ENCODE data around the gene NSF. TPM values are rescaled to one million over a fixed set of nuclear protein-coding genes. Genes with fewer than 3 reads are reported as not detected.
"Not testable (repeated sequence)": the region's sequence is repeated elsewhere in the genome, so short reads cannot be mapped to it uniquely, and the experiment has no call there.

The NSF gene
- total and polyA plus RNA-seq, 4 experiments from 2014 or later = 14.6 to 67.3 (median 43.9) TPM

- ChIA-PET POLR2A (ENCODE audit: partially characterized antibody) (no interaction called here), CTCF (ENCODE audit: partially characterized antibody) (no interaction called here)
- Mint-ChIP-seq H3K27me3 (peaks cover 22% of the 10 kb centered on the region in 2 donors), H3K4me3 (no peak overlapping the region), H3K36me3 (no peaks in the 10 kb centered on the region), H3K4me1 (peaks cover 0 to 1% (median 0%) of the 10 kb centered on the region in 4 donors), H3K27ac (no peak overlapping the region), H3K9me3 (peaks cover 0 to 7% (median 0%) of the 10 kb centered on the region in 8 donors)
- intact Hi-C loops (cut with micrococcal nuclease) = no loop called here
- Histone ChIP-seq H3K27me3 (ENCODE audit: insufficient read depth, low read length) (no peaks in the 10 kb centered on the region), H3K36me3 (ENCODE audit: insufficient read depth, low read length) (no peaks in the 10 kb centered on the region), H3K4me3 (ENCODE audit: low read length in 2 of 2) (no peak overlapping the region), H3K27ac (ENCODE audit: low read depth, low read length) (no peak overlapping the region), H3K9me3 (ENCODE audit: control insufficient read depth in 1 of 2, low read length in 2 of 2) (no peaks in the 10 kb centered on the region), H3K4me1 (ENCODE audit: insufficient read depth, low read length) (no peaks in the 10 kb centered on the region)
- no peak for DNase-seq
Observed at GRCh38 chr17:46788796-46789195, 198.3 kb downstream of the NSF start.

GRCh38 chr17:46789610-46790009, 199.1 kb downstream of the NSF start:
- ChIA-PET CTCF (ENCODE audit: partially characterized antibody) (no interaction called here), POLR2A (ENCODE audit: partially characterized antibody) (no interaction called here)
- Histone ChIP-seq H3K36me3 (ENCODE audit: insufficient read depth, low read length) (no peaks in the 10 kb centered on the region), H3K4me3 (ENCODE audit: low read length in 2 of 2) (no peak overlapping the region), H3K27me3 (ENCODE audit: insufficient read depth, low read length) (no peaks in the 10 kb centered on the region), H3K9me3 (ENCODE audit: control insufficient read depth in 1 of 2, low read length in 2 of 2) (no peaks in the 10 kb centered on the region), H3K27ac (ENCODE audit: low read depth, low read length) (no peak overlapping the region), H3K4me1 (ENCODE audit: insufficient read depth, low read length) (no peaks in the 10 kb centered on the region)
- intact Hi-C loops (cut with micrococcal nuclease) = no loop called here
- Mint-ChIP-seq H3K27me3 (peaks cover 18 to 24% of the 10 kb centered on the region in 2 donors), H3K9me3 (peaks cover 0 to 7% (median 0%) of the 10 kb centered on the region in 8 donors), H3K36me3 (no peaks in the 10 kb centered on the region), H3K4me3 (no peak overlapping the region), H3K27ac (no peak overlapping the region), H3K4me1 (peaks cover 0 to 1% (median 0%) of the 10 kb centered on the region in 4 donors)
- no peak for DNase-seq

- ChIA-PET POLR2A (ENCODE audit: partially characterized antibody) (no interaction called here), CTCF (ENCODE audit: partially characterized antibody) (no interaction called here)
- Mint-ChIP-seq H3K27me3 (peaks cover 18 to 22% of the 10 kb centered on the region in 2 donors), H3K9me3 (peaks cover 0 to 7% (median 0%) of the 10 kb centered on the region in 8 donors), H3K36me3 (no peaks in the 10 kb centered on the region), H3K4me1 (peaks cover 0 to 1% (median 0%) of the 10 kb centered on the region in 4 donors), H3K4me3 (no peak overlapping the region), H3K27ac (no peak overlapping the region)
- H3K4me1 ChIP-seq (ENCODE audit: insufficient read depth, low read length) = no peaks in the 10 kb centered on the region
- no peak for DNase-seq
- intact Hi-C loops (cut with micrococcal nuclease) = no loop called here
- no peak overlapping the region for H3K27ac ChIP-seq (ENCODE audit: low read depth, low read length)
- no peaks in the 10 kb centered on the region for H3K36me3 ChIP-seq (ENCODE audit: insufficient read depth, low read length)
- H3K27me3 ChIP-seq (ENCODE audit: insufficient read depth, low read length) = no peaks in the 10 kb centered on the region
- no peaks in the 10 kb centered on the region for H3K9me3 ChIP-seq (ENCODE audit: control insufficient read depth in 1 of 2, low read length in 2 of 2)
- H3K4me3 ChIP-seq (ENCODE audit: low read length in 2 of 2) = no peak overlapping the region
Observed at GRCh38 chr17:46790216-46790615, 199.7 kb downstream of the NSF start.

GRCh38 chr17:46791531-46791930, 201.1 kb downstream of the NSF start:
- Mint-ChIP-seq H3K4me3 (no peak overlapping the region), H3K36me3 (no peaks in the 10 kb centered on the region), H3K27ac (no peak overlapping the region), H3K9me3 (peaks cover 0 to 7% (median 0%) of the 10 kb centered on the region in 8 donors), H3K27me3 (peaks cover 19 to 26% of the 10 kb centered on the region in 2 donors), H3K4me1 (peaks cover 0 to 1% (median 0%) of the 10 kb centered on the region in 4 donors)
- no peak for DNase-seq
- Histone ChIP-seq H3K36me3 (ENCODE audit: insufficient read depth, low read length) (no peaks in the 10 kb centered on the region), H3K4me1 (ENCODE audit: insufficient read depth, low read length) (no peaks in the 10 kb centered on the region), H3K9me3 (ENCODE audit: control insufficient read depth in 1 of 2, low read length in 2 of 2) (no peaks in the 10 kb centered on the region), H3K27ac (ENCODE audit: low read depth, low read length) (no peak overlapping the region), H3K27me3 (ENCODE audit: insufficient read depth, low read length) (no peaks in the 10 kb centered on the region), H3K4me3 (ENCODE audit: low read length in 2 of 2) (no peak overlapping the region)
- POLR2A ChIA-PET (ENCODE audit: partially characterized antibody) = no interaction called here
- CTCF ChIA-PET (ENCODE audit: partially characterized antibody) = no interaction called here
- intact Hi-C loops (cut with micrococcal nuclease) = no loop called here

- Histone ChIP-seq H3K9me3 (ENCODE audit: control insufficient read depth in 1 of 2, low read length in 2 of 2) (no peaks in the 10 kb centered on the region), H3K27me3 (ENCODE audit: insufficient read depth, low read length) (no peaks in the 10 kb centered on the region), H3K36me3 (ENCODE audit: insufficient read depth, low read length) (no peaks in the 10 kb centered on the region), H3K4me3 (ENCODE audit: low read length in 2 of 2) (no peak overlapping the region), H3K4me1 (ENCODE audit: insufficient read depth, low read length) (no peaks in the 10 kb centered on the region), H3K27ac (ENCODE audit: low read depth, low read length) (no peak overlapping the region)
- Mint-ChIP-seq H3K4me3 (no peak overlapping the region), H3K36me3 (no peaks in the 10 kb centered on the region), H3K9me3 (peaks cover 0 to 7% (median 0%) of the 10 kb centered on the region in 8 donors), H3K4me1 (peaks cover 0 to 1% (median 0%) of the 10 kb centered on the region in 4 donors), H3K27ac (no peak overlapping the region), H3K27me3 (peaks cover 21 to 28% of the 10 kb centered on the region in 2 donors)
- CTCF ChIA-PET (ENCODE audit: partially characterized antibody) = no interaction called here
- POLR2A ChIA-PET (ENCODE audit: partially characterized antibody) = no interaction called here
- DNase-seq = no peak
- intact Hi-C loops (cut with micrococcal nuclease) = no loop called here
Observed at GRCh38 chr17:46792071-46792470, 201.6 kb downstream of the NSF start.

GRCh38 chr17:46793023-46793422, 202.6 kb downstream of the NSF start:
- H3K4me1 Mint-ChIP-seq; H3K4me3 Mint-ChIP-seq; DNase-seq; intact Hi-C loops (cut with micrococcal nuclease); H3K4me1 ChIP-seq (ENCODE audit: insufficient read depth, low read length); H3K9me3 Mint-ChIP-seq; H3K27ac Mint-ChIP-seq; H3K27me3 ChIP-seq (ENCODE audit: insufficient read depth, low read length); H3K27ac ChIP-seq (ENCODE audit: low read depth, low read length); H3K9me3 ChIP-seq (ENCODE audit: control insufficient read depth in 1 of 2, low read length in 2 of 2); H3K36me3 Mint-ChIP-seq; H3K4me3 ChIP-seq (ENCODE audit: low read length in 2 of 2); H3K36me3 ChIP-seq (ENCODE audit: insufficient read depth, low read length); POLR2A ChIA-PET (ENCODE audit: partially characterized antibody): not testable (repeated sequence)
- CTCF ChIA-PET (ENCODE audit: partially characterized antibody) = interaction anchor here (0.6 kb wide), 1 partner anchor 9 kb away, joined by 3 read pairs; no protein-coding TSS in a partner anchor
- H3K27me3 Mint-ChIP-seq = peaks cover 21 to 32% of the 10 kb centered on the region in 2 donors

GRCh38 chr17:46793541-46793940, 203.1 kb downstream of the NSF start:
- ChIA-PET POLR2A (ENCODE audit: partially characterized antibody) (no interaction called here), CTCF (ENCODE audit: partially characterized antibody) (no interaction called here)
- Mint-ChIP-seq H3K27me3 (peaks cover 21 to 29% of the 10 kb centered on the region in 2 donors), H3K36me3 (no peaks in the 10 kb centered on the region), H3K27ac (no peak overlapping the region), H3K4me1 (peaks cover 0 to 1% (median 0%) of the 10 kb centered on the region in 4 donors), H3K9me3 (peaks cover 0 to 7% (median 0%) of the 10 kb centered on the region in 8 donors), H3K4me3 (no peak overlapping the region)
- H3K27ac ChIP-seq (ENCODE audit: low read depth, low read length) = no peak overlapping the region
- intact Hi-C loops (cut with micrococcal nuclease) = no loop called here
- H3K36me3 ChIP-seq (ENCODE audit: insufficient read depth, low read length) = no peaks in the 10 kb centered on the region
- H3K4me1 ChIP-seq (ENCODE audit: insufficient read depth, low read length) = no peaks in the 10 kb centered on the region
- no peak for DNase-seq
- no peaks in the 10 kb centered on the region for H3K9me3 ChIP-seq (ENCODE audit: control insufficient read depth in 1 of 2, low read length in 2 of 2)
- H3K27me3 ChIP-seq (ENCODE audit: insufficient read depth, low read length) = no peaks in the 10 kb centered on the region
- H3K4me3 ChIP-seq (ENCODE audit: low read length in 2 of 2) = no peak overlapping the region

- no peaks in the 10 kb centered on the region for H3K36me3 Mint-ChIP-seq
- DNase-seq = no peak
- ChIA-PET CTCF (ENCODE audit: partially characterized antibody) (no interaction called here), POLR2A (ENCODE audit: partially characterized antibody) (no interaction called here)
- peaks cover 0 to 7% (median 0%) of the 10 kb centered on the region in 8 donors for H3K9me3 Mint-ChIP-seq
- no peak overlapping the region for H3K27ac ChIP-seq (ENCODE audit: low read depth, low read length)
- H3K9me3 ChIP-seq (ENCODE audit: control insufficient read depth in 1 of 2, low read length in 2 of 2) = no peaks in the 10 kb centered on the region
- H3K4me1 ChIP-seq (ENCODE audit: insufficient read depth, low read length) = no peaks in the 10 kb centered on the region
- no peak overlapping the region for H3K4me3 ChIP-seq (ENCODE audit: low read length in 2 of 2)
- no peak overlapping the region for H3K27ac Mint-ChIP-seq
- peaks cover 0 to 1% (median 0%) of the 10 kb centered on the region in 4 donors for H3K4me1 Mint-ChIP-seq
- intact Hi-C loops (cut with micrococcal nuclease) = no loop called here
- no peaks in the 10 kb centered on the region for H3K27me3 ChIP-seq (ENCODE audit: insufficient read depth, low read length)
- H3K27me3 Mint-ChIP-seq = peaks cover 21 to 31% of the 10 kb centered on the region in 2 donors
- no peak overlapping the region for H3K4me3 Mint-ChIP-seq
- H3K36me3 ChIP-seq (ENCODE audit: insufficient read depth, low read length) = no peaks in the 10 kb centered on the region
Observed at GRCh38 chr17:46794318-46794717, 203.8 kb downstream of the NSF start.

Data from CD4-positive, alpha-beta memory T cell (primary cell).